Endothelial cell of umbilical vein (primary cell): ENCODE measurements around the gene PLXDC2.

ENCODE experiments used
- CTCF ChIP-seq, 2 donors: IDR thresholded peaks; 1 replicate in 1 of 2; 2 replicates in 1 of 2; pipeline ENCODE4 v1.5.1; 2011; ENCODE audit warnings: low read length in 2 of 2, mild to moderate bottlenecking in 2 of 2, moderate library complexity in 2 of 2, control low read depth in 1 of 2, inconsistent platforms in 1 of 2, low read depth in 1 of 2; ENCODE audit not compliant: insufficient read depth in 1 of 2; ENCODE audit errors: extremely low read depth in 1 of 2
- EZH2 ChIP-seq: IDR thresholded peaks from 2 replicates; pipeline ENCODE4 v1.6.1; 2012; ENCODE audit warnings: borderline replicate concordance, low read depth, mild to moderate bottlenecking, moderate library complexity, low read length, inconsistent platforms; ENCODE audit not compliant: severe bottlenecking
- FOS ChIP-seq: IDR thresholded peaks from 2 replicates; pipeline ENCODE4 v1.6.1; 2011; ENCODE audit warnings: mild to moderate bottlenecking, low read length, moderate library complexity, borderline replicate concordance; ENCODE audit not compliant: insufficient read depth
- GATA2 ChIP-seq: IDR thresholded peaks from 2 replicates; pipeline ENCODE4 v1.7.0; 2011; ENCODE audit warnings: low read depth, mild to moderate bottlenecking, moderate library complexity, mixed read lengths, low read length; ENCODE audit not compliant: insufficient read length, insufficient read depth
- MAX ChIP-seq: IDR thresholded peaks from 2 replicates; pipeline ENCODE4 v1.6.1; 2011; ENCODE audit not compliant: insufficient read depth, insufficient read length
- POLR2A ChIP-seq: IDR thresholded peaks from 2 replicates; pipeline ENCODE4 v1.6.1; 2012; ENCODE audit warnings: low read depth, mild to moderate bottlenecking, control low read depth, low read length
- POLR2AphosphoS5 ChIP-seq: IDR thresholded peaks from 2 replicates; pipeline ENCODE4 v1.6.1; 2012; ENCODE audit warnings: low read depth, mild to moderate bottlenecking, control low read depth, low read length, moderate library complexity; ENCODE audit not compliant: insufficient read depth

GRCh38 chr10:19919671-19920070 lies 103.4 kb downstream of the PLXDC2 start:
- TF ChIP-seq EZH2 (no peak), CTCF (IDR thresholded peaks at IDR 0.05; ENCODE audit: extremely low read depth in 1 of 2, insufficient read depth in 1 of 2, low read depth in 1 of 2, low read length in 2 of 2) (no peak), GATA2 (no peak), MAX (no peak), POLR2A (no peak), POLR2AphosphoS5 (no peak), FOS (no peak)
